ENCODE data around the gene TREH.

GRCh38 chr11:118635642-118636041 lies 43.8 kb downstream of the TREH start:
- TF ChIP-seq CTCF (IDR thresholded peaks at IDR 0.05) (no peak), POLR2A (IDR thresholded peaks at IDR 0.05) (no peak), POLR2AphosphoS5 (IDR thresholded peaks at IDR 0.05; ENCODE audit: insufficient read depth in 1 of 2, low read depth in 1 of 2) (no peak)

Data from vagina (tissue), 2 donors.